GM12878 (cell line): ENCODE results near the gene STK32A. TPM values are rescaled to one million over a fixed set of nuclear protein-coding genes. Genes with fewer than 3 reads are reported as not detected.

Experiments
- ASH2L ChIP-seq: fragments of 300-600, 200-600 bp; sonication (generic); IDR thresholded peaks from 2 replicates; pipeline ENCODE4 v1.6.1; 2017; ENCODE audit warnings: low read depth, mild to moderate bottlenecking, borderline replicate concordance
- IKZF1 ChIP-seq: fragments of 450-650 bp; conservative IDR thresholded peaks from 2 replicates; pipeline ENCODE4 v1.6.1; 2017; ENCODE audit warnings: antibody characterized with exemption, mild to moderate bottlenecking
- REST ChIP-seq: IDR thresholded peaks from 2 replicates; pipeline ENCODE4 v1.6.1; 2012; ENCODE audit warnings: mild to moderate bottlenecking, low read depth, low read length
- SRF ChIP-seq, 2 experiments: IDR thresholded peaks; 2 replicates each; pipeline ENCODE4 v1.6.1; 2011; ENCODE audit warnings: low read depth in 2 of 2, low read length in 2 of 2, mild to moderate bottlenecking in 1 of 2, moderate library complexity in 1 of 2
- ZZZ3 ChIP-seq: IDR thresholded peaks from 2 replicates; pipeline ENCODE4 v1.6.1; 2011; ENCODE audit warnings: low read depth; ENCODE audit not compliant: control insufficient read depth, insufficient read length
- polyA plus RNA-seq, 11 experiments: library from polyadenylated mRNA; depleted of rRNA in 4 of 11; unstranded in 6 of 11; stranded (reverse) in 5 of 11; fragments of >200 nt; fragmentation: Nextera tagmentation in 4 of 11; fragmentation: Illumina TruSeq in 1 of 11; extraction: Ambion mirVana in 4 of 11; extraction: Trizol in 1 of 11; gene quantifications; 1 replicate in 1 of 11; 2 replicates in 10 of 11; pipeline versions ENCODE4 v1.2.1 to v1.2.3, GENCODE V29; 2011 to 2016; ENCODE audit warnings: inconsistent platforms in 2 of 11, missing spikeins in 2 of 11, low read depth in 1 of 11
- total RNA-seq, 4 experiments: library from RNA; depleted of rRNA in 3 of 4; stranded (reverse); fragments of >200 nt in 3 of 4; fragmentation: Illumina TruSeq in 1 of 4; extraction: Trizol in 1 of 4; gene quantifications; 2 replicates each; pipeline versions ENCODE4 v1.2.1 to v1.2.3, GENCODE V29; 2013 to 2021
- TF ChIP-seq, protein P1 (sequence below): fragments of 450-650 bp; formaldehyde crosslinking; IDR thresholded peaks from 2 replicates; pipeline ENCODE4 v1.4.0; 2020; ENCODE audit warnings: mild to moderate bottlenecking, moderate library complexity

The STK32A gene
- total and polyA plus RNA-seq, 10 of the 15 experiments (the other 5 are each of a cell fraction or from before 2014, with no cell fraction given): under 0.01 to 0.10 TPM; not detected in 8

DNA sequence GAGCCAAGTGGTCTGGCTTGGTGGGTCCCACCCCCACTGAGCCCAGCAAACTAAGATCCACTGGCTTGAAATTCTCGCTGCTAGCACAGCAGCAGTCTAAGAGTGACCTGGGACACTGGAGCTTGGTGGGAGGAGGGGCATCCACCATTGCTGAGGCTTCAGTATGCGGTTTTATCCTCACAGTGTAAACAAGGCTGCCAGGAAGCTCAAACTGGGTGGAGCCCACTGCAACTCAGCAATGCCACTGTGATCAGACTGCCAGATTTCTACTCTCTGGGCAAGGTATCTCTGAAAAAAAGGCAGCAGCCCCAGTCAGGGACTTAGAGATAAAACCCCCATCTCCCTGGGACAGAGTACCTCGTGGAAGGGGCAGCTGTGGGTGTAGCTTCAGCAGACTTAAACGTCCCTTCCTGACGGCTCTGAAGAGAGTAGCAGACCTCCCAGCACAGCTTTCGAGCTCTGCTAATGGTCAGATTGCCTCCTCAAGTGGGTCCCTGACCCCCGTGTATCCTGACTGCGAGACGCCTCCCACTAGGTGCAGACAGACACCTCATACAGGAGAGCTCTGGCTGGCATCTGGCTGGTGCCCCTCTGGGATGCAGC, 18.2 kb upstream of the STK32A start (continued):
- TF ChIP-seq REST (no peak), IKZF1 (no peak), ZZZ3 (no peak), ASH2L (no peak), SRF (IDR thresholded peaks at IDR 0.05; ENCODE audit: low read depth in 2 of 2, low read length in 2 of 2) (no peak)
- TF ChIP-seq, protein P1, sequence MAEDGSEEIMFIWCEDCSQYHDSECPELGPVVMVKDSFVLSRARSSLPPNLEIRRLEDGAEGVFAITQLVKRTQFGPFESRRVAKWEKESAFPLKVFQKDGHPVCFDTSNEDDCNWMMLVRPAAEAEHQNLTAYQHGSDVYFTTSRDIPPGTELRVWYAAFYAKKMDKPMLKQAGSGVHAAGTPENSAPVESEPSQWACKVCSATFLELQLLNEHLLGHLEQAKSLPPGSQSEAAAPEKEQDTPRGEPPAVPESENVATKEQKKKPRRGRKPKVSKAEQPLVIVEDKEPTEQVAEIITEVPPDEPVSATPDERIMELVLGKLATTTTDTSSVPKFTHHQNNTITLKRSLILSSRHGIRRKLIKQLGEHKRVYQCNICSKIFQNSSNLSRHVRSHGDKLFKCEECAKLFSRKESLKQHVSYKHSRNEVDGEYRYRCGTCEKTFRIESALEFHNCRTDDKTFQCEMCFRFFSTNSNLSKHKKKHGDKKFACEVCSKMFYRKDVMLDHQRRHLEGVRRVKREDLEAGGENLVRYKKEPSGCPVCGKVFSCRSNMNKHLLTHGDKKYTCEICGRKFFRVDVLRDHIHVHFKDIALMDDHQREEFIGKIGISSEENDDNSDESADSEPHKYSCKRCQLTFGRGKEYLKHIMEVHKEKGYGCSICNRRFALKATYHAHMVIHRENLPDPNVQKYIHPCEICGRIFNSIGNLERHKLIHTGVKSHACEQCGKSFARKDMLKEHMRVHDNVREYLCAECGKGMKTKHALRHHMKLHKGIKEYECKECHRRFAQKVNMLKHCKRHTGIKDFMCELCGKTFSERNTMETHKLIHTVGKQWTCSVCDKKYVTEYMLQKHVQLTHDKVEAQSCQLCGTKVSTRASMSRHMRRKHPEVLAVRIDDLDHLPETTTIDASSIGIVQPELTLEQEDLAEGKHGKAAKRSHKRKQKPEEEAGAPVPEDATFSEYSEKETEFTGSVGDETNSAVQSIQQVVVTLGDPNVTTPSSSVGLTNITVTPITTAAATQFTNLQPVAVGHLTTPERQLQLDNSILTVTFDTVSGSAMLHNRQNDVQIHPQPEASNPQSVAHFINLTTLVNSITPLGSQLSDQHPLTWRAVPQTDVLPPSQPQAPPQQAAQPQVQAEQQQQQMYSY (CRISPR knock-in tag): no peak
